ENCODE measurements around the gene MPC1. TPM values are rescaled to one million over a fixed set of nuclear protein-coding genes. Genes with fewer than 3 reads are reported as not detected.

The MPC1 gene
- total and polyA plus RNA-seq, 2 donors (not counting 3 experiments of a cell fraction or from before 2014, with no cell fraction given), result 15.5 to 17.5 TPM

- no TSS peak for BruUV-seq (replicated peaks)
- Histone ChIP-seq H3K4me1 (ENCODE audit: control insufficient read depth, extremely low read depth, insufficient read depth, low read length) (peaks cover 18% of the 10 kb centered on the region), H3K27me3 (ENCODE audit: control insufficient read depth in 2 of 2, insufficient read depth in 2 of 2, low read length in 2 of 2) (peaks cover 0 to 2% of the 10 kb centered on the region in 2 experiments), H4K20me1 (replicated peaks; ENCODE audit: control insufficient read depth, extremely low read depth, insufficient read depth, low read length) (no peaks in the 10 kb centered on the region), H3K4me3 (replicated peaks in 1 of 3; ENCODE audit: insufficient read depth in 1 of 3, low read depth in 1 of 3, low read length in 3 of 3) (no peak overlapping the region), H3K9ac (replicated peaks; ENCODE audit: extremely low read depth, insufficient read depth, low read length) (peak overlapping the region; percentile 40), H3K79me2 (ENCODE audit: control insufficient read depth, insufficient read depth, low read length) (no peaks in the 10 kb centered on the region), H2AFZ (ENCODE audit: low read depth, low read length) (no peak overlapping the region), H3K36me3 (ENCODE audit: control insufficient read depth in 2 of 2, extremely low read depth in 1 of 2, insufficient read depth in 2 of 2, low read length in 2 of 2) (no peaks in the 10 kb centered on the region), H3K9me3 (replicated peaks; ENCODE audit: control insufficient read depth, insufficient read depth, low read length) (no peaks in the 10 kb centered on the region), H3K9me1 (replicated peaks; ENCODE audit: control insufficient read depth, extremely low read depth, insufficient read depth, low read length) (no peaks in the 10 kb centered on the region), H3K27ac (ENCODE audit: insufficient read depth, low read depth, low read length) (peak overlapping the region; percentile 27), H3K4me2 (ENCODE audit: insufficient read depth, low read length) (peak overlapping the region; percentile 48)
- intact Hi-C loops (cut with micrococcal nuclease) (loop anchor here (1.0 kb wide), 2 partner anchors 18 to 23 kb away; partner anchors contain the start of gene SFT2D1), dilution Hi-C loops (cut with MboI; ENCODE audit: extremely low pct_ligation_motif_present, low sequenced_read_pairs) (no loop called here)
- peak; percentile 87 for FAIRE-seq
- peak; percentile 85 for DNase-seq (ENCODE audit: low read depth, low spot score)
- TF ChIP-seq JUN (IDR thresholded peaks at IDR 0.05; ENCODE audit: borderline replicate concordance, insufficient read depth, insufficient read length, low read depth) (peak; percentile 77), FOS (IDR thresholded peaks at IDR 0.05; ENCODE audit: borderline replicate concordance, insufficient read depth, low read length) (peak; percentile 85), EZH2 (IDR thresholded peaks at IDR 0.05; ENCODE audit: borderline replicate concordance, low read depth, low read length, severe bottlenecking) (no peak)
- POLR2A ChIA-PET, result no interaction called here
- CTCF ChIA-PET, result interaction anchor here (0.9 to 3.1 kb wide), 3 partner anchors 10 to 16 kb away, joined by 3 to 25 read pairs (median 4); no protein-coding TSS in a partner anchor
These were observed 17.5 kb downstream of the MPC1 start for GRCh38 chr6:166365221-166365620.

- no peaks in the 10 kb centered on the region for H3K9me3 ChIP-seq (replicated peaks; ENCODE audit: control insufficient read depth, insufficient read depth, low read length)
- H3K79me2 ChIP-seq (ENCODE audit: control insufficient read depth, insufficient read depth, low read length), result no peaks in the 10 kb centered on the region
- H3K9me1 ChIP-seq (replicated peaks; ENCODE audit: control insufficient read depth, extremely low read depth, insufficient read depth, low read length), result no peaks in the 10 kb centered on the region
- peaks cover 21% of the 10 kb centered on the region for H3K4me1 ChIP-seq (ENCODE audit: control insufficient read depth, extremely low read depth, insufficient read depth, low read length)
- peak overlapping the region; percentile 48 for H3K4me2 ChIP-seq (ENCODE audit: insufficient read depth, low read length)
- DNase-seq (ENCODE audit: low read depth, low spot score), result no peak
- peak overlapping the region; percentile 27 for H3K27ac ChIP-seq (ENCODE audit: insufficient read depth, low read depth, low read length)
- no peak overlapping the region for H2AFZ ChIP-seq (ENCODE audit: low read depth, low read length)
- dilution Hi-C loops (cut with MboI; ENCODE audit: extremely low pct_ligation_motif_present, low sequenced_read_pairs), result no loop called here
- no peak overlapping the region for H3K4me3 ChIP-seq (replicated peaks in 1 of 3; ENCODE audit: insufficient read depth in 1 of 3, low read depth in 1 of 3, low read length in 3 of 3)
- H3K36me3 ChIP-seq (ENCODE audit: control insufficient read depth in 2 of 2, extremely low read depth in 1 of 2, insufficient read depth in 2 of 2, low read length in 2 of 2), result no peaks in the 10 kb centered on the region
- no peaks in the 10 kb centered on the region for H4K20me1 ChIP-seq (replicated peaks; ENCODE audit: control insufficient read depth, extremely low read depth, insufficient read depth, low read length)
- TF ChIP-seq POLR2AphosphoS5 (IDR thresholded peaks at IDR 0.05; ENCODE audit: insufficient read depth, low read depth, low read length) (no peak), MAX (IDR thresholded peaks at IDR 0.05; ENCODE audit: insufficient read depth, insufficient read length) (no peak), POLR2A (IDR thresholded peaks at IDR 0.05; ENCODE audit: low read depth, low read length) (no peak), JUN (IDR thresholded peaks at IDR 0.05; ENCODE audit: borderline replicate concordance, insufficient read depth, insufficient read length, low read depth) (no peak), EZH2 (IDR thresholded peaks at IDR 0.05; ENCODE audit: borderline replicate concordance, low read depth, low read length, severe bottlenecking) (no peak), GATA2 (IDR thresholded peaks at IDR 0.05; ENCODE audit: insufficient read depth, insufficient read length, low read depth, low read length) (no peak), FOS (IDR thresholded peaks at IDR 0.05; ENCODE audit: borderline replicate concordance, insufficient read depth, low read length) (no peak), MYC (IDR thresholded peaks at IDR 0.05; ENCODE audit: low read depth, low read length) (no peak), CTCF (IDR thresholded peaks at IDR 0.05; ENCODE audit: extremely low read depth in 1 of 2, insufficient read depth in 1 of 2, low read depth in 1 of 2, low read length in 2 of 2) (no peak)
- peaks cover 0 to 2% of the 10 kb centered on the region in 2 experiments for H3K27me3 ChIP-seq (ENCODE audit: control insufficient read depth in 2 of 2, insufficient read depth in 2 of 2, low read length in 2 of 2)
- ChIA-PET CTCF (interaction anchor here (1.4 to 3.1 kb wide), 3 partner anchors 9 to 17 kb away, joined by 4 to 25 read pairs (median 6); no protein-coding TSS in a partner anchor), POLR2A (no interaction called here)
- H3K9ac ChIP-seq (replicated peaks; ENCODE audit: extremely low read depth, insufficient read depth, low read length), result peak overlapping the region; percentile 23
- intact Hi-C loops (cut with micrococcal nuclease), result no loop called here
- FAIRE-seq, result no peak
- BruUV-seq (replicated peaks), result no TSS peak
These were observed 18.3 kb downstream of the MPC1 start for GRCh38 chr6:166364456-166364855.
